DMS 273 (cell line): ENCODE measurements around the gene PRMT3.
"Not testable (repeated sequence)": the region's sequence is repeated elsewhere in the genome, so short reads cannot be mapped to it uniquely, and the experiment has no call there.

Source experiments
- DNase-seq: peaks from one replicate; lab custom pipeline; 2025; ENCODE audit not compliant: unreplicated experiment; lab: John Stamatoyannopoulos, UW

The PRMT3 gene

GRCh38 chr11:20497124-20497792, 109.7 kb downstream of the PRMT3 start:
- no peak for DNase-seq

GRCh38 chr11:20501252-20501651, 113.7 kb downstream of the PRMT3 start:
- DNase-seq, result no peak

- no peak for DNase-seq
Observed at GRCh38 chr11:20501971-20502370, 114.5 kb downstream of the PRMT3 start.

GRCh38 chr11:20511982-20512381, 124.5 kb downstream of the PRMT3 start:
- DNase-seq, result peak; percentile 5

DNA sequence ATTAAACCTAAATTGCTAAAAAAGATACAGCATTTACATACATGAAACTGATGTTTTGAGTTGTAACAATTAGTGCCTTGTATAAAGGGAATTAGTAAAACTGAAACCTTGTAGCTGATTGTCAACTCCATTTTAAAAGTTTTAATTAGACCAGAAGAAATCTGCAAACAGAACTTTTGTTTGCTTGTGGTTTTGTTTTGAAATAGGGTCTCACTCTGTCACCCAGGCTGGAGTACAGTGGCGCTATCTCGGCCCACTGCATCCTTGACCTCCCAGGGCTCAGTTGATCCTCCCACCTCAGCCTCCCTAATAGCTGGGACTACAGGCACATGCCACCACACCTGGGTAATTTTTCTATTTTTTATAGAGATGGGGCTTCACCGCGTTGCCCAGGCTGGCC, 125.4 kb downstream of the PRMT3 start:
- no peak for DNase-seq

DNA sequence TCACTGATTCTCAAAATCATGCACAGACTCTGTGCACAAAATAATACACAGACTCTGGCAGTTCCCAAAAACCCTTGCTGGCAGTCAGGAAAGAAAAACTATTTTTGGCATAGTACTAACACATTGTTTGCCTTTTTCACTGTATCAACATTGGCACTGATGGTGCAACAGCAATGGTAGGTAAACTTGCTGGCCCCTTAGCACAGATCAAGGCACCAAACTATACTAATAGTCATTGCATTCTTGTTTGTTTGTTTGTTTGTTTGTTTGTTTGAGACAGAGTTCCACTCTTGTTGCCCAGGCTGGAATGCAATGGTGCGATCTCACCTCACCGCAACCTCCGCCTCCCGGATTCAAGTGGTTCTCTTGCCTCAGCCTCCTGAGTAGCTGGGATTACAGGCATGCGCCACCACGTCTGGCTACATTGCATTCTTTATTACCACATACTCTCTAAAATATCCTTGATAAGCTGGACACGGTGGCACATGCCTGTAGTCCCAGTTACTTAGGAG, 130.9 kb downstream of the PRMT3 start:
- DNase-seq, result no peak

- DNase-seq, result no peak
Observed at GRCh38 chr11:20522536-20522935, 135.0 kb downstream of the PRMT3 start.

DNA sequence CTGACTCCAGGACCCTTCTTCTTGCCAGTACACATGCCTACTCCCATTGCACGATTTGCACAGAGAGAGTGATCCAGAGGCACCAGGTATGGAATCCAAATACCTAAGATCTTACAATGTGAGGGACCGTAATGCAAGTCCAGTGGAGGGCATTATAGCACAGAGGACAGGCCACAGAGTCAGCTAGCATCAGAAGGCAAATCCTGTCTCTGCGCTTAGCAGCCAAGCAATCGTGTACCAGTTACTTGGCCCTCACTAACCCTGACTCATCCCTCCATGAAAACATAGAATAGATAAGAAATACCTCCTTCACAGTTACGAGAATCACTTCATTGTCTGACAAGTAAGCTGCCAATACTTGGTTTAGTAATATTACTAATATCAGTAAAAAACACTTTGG, 142.2 kb downstream of the PRMT3 start:
- DNase-seq, result no peak

DNA sequence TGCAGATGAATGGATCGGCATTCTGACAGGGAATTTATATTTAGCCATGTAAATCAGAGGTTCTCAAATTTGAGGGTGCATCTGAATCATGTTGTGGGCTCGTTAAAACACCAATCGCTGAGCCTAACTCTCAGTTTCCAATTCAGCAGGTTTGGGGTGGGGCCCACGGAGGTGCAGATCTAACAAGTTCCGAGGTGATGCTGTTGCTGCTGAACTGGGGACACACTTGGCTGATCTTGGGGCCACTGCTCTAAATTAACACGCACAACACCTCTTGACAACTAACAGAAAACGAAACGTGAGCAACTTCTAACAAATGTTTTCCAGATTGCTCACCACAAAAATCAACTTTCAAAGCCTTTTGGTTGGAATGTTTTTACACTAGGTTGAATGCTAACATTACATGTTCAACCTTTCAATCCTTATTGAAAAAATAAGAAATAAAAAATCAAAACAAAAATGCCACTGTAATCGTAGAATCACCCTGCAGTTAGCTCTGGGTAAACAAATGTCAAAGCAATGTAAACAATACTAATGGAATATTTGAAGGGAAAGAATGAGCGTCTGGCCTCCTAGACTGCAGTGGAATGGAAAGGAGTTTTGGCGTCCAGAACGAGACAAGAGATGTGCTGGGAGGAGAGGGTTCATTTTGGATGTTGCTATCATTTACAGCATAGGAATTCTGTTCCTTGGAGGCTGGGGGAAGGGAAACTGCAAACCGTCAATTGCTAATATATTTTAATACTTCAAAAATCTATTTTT, 143.6 kb downstream of the PRMT3 start:
- no peak for DNase-seq

DNA sequence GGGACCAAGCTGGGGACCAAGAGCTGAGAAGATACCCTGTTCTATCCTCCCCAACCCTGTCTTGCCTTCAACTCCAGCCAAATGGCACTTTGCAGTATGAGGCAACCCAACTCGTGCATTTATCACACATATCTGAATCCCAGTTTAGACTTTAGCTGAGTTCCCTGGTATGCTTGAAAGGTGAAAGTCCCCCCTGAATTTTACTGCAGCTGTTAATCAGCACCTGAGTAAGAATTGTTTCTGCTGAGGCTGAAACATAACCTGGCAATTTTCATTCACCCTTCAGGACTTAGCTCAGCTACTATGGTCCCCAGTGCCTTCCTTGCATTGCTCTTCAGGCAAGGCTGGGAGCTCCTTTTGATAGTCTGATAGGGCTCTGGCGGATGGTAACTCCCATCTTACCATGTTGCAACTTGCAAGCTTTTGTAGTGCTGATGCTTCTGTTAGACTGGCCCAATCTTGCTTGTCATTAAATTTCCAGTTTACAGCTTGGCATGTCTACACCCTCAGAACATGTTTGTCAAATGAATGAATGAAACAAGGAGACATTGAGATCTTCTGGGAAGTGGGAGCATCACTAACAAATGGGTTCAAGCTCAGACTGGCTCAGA, 147.9 kb downstream of the PRMT3 start:
- DNase-seq, result no peak

GRCh38 chr11:20536365-20536764, 148.8 kb downstream of the PRMT3 start:
- no peak for DNase-seq

DNA sequence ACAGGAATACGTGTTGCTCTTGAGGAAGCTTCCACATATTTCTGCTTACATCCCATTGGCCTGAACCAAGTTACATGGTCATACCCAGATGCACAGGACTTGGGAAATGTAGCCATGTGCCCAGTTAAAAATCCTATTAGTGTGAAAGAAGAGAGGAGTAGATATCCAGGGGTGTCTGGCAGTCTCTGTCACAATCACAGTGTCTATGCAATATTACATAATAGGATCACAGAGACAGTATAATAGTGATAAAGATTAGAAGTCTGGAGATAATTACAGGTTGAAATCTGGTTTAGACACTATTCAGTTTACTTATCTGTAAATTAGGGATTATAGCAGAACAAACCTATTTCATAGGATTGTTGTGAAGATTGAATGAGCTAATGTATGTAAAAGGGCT, 149.3 kb downstream of the PRMT3 start:
- DNase-seq, result no peak

DNA sequence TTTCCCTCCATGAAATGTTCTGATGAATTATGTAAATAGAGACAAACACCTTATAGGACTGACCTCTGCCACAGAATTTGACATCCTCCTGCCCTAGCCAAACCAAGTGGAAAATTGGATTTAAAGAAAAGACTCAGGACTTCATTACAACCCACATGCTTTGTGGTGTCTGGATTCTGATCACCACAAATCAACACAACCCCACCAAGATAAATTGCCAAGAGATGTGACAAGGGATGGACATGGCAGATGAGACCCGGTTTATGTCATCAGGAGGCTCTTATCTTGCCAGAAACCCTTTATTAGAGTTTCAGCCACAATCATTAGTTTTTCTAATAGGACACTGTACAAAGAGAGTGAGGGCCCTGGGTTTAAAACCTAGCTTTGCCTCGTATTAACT, 154.0 kb downstream of the PRMT3 start:
- no peak for DNase-seq

- no peak for DNase-seq
Observed at GRCh38 chr11:20544603-20545237, 157.2 kb downstream of the PRMT3 start.

- DNase-seq, result no peak
Observed at GRCh38 chr11:20547411-20547810, 159.9 kb downstream of the PRMT3 start.

DNA sequence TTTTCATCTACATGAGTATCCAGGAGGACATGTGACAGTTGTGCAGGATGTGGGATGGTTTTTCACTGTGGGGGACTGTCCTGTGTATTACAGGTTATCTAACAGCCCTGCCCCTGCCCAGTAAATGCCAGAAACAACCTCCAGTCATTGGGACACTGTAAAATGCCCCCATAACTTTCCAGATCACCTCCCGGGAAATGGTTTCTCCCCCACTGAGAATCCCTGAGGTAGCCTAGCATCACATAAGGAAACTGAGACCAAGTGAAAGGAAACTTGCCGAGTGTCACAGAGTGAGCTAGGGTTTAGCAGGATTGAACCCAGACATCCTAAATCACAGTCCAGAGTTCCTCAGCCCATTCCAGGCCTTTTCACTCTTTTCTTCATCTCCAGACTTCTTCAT, 163.6 kb downstream of the PRMT3 start:
- DNase-seq, result no peak

- DNase-seq, result no peak
Observed at GRCh38 chr11:20555783-20556182, 168.3 kb downstream of the PRMT3 start.

DNA sequence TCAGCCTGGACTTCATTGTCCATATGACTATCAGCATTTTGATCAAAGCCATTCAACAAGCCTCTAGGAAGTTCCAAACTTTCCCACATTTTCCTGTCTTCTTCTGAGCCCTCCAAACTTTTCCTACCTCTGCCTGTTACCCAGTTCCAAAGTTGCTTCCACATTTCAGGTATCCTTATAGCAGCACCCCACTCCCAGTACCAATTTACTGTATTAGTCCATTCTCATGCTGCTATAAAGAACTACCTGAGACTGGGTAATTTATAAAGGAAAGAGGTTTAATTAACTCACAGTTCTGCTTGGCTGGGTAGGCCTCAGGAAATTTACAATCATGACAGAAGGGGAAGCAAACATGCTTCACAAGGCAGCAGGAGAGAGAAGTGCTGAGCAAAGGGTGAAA, 168.9 kb downstream of the PRMT3 start:
- not testable (repeated sequence) for DNase-seq

GRCh38 chr11:20558741-20559140, 171.2 kb downstream of the PRMT3 start:
- DNase-seq, result no peak
